HepG2 (cell line): ENCODE results near the gene THRB. TPM values are rescaled to one million over a fixed set of nuclear protein-coding genes. Genes with fewer than 3 reads are reported as not detected.

Experiments used
- ATAC-seq: fragments of 200-7000 bp; cut with Tn5 transposase; 3 replicates; pipeline ENCODE4 v1.9.1; 2020; ENCODE audit warnings: mild to moderate bottlenecking, moderate library complexity
- BruUV-seq: library from RNA; stranded (reverse); fragments of 400-500 nt; replicated peaks from 2 replicates; lab custom pipeline; 2021; lab: Mats Ljungman, UMichigan
- CTCF ChIA-PET: fragments of 300-600 bp; formaldehyde crosslinking; extraction: SDS; loops from one replicate; lab custom pipeline; 2021; ENCODE audit warnings: low total read pairs, inconsistent platforms, low intra/inter-chr PET ratio; lab: Yijun Ruan, JAX
- POLR2A ChIA-PET: fragments of 350-600 bp; sonication (Branson Sonifier 250); formaldehyde crosslinking; loops from one replicate; lab custom pipeline; 2020; ENCODE audit warnings: antibody characterized with exemption, inconsistent platforms; lab: Yijun Ruan, JAX
- DNase-seq: peaks from one replicate; pipeline ENCODE4 v3.0.0-alpha.2; 2015; ENCODE audit warnings: low spot score
- FAIRE-seq: peaks from 3 replicates; lab custom pipeline; 2011; peaks lifted over from hg19 to GRCh38; lab: Jason Lieb, UNC
- H2AFZ ChIP-seq: one replicate; pipeline ENCODE4 v1.6.1; 2011; ENCODE audit warnings: low read length, inconsistent platforms
- H3K27ac ChIP-seq: fragments of 300-600 bp; 3 replicates; pipeline ENCODE4 v1.8.0; 2011; ENCODE audit warnings: mixed run types, mild to moderate bottlenecking, mixed read lengths, low read length, inconsistent platforms; ENCODE audit not compliant: insufficient read depth; ENCODE audit errors: extremely low read length
- H3K27me3 ChIP-seq, 2 experiments: fragments of 200-600 bp in 1 of 2; 2 replicates in 1 of 2; 3 replicates in 1 of 2; pipeline versions ENCODE4 v1.6.0 to v1.8.0; 2011; ENCODE audit warnings: low read length in 2 of 2, mild to moderate bottlenecking in 2 of 2, moderate library complexity in 2 of 2, inconsistent platforms in 1 of 2; ENCODE audit not compliant: insufficient read depth in 2 of 2, control insufficient read depth in 1 of 2
- H3K36me3 ChIP-seq, 2 experiments: fragments of 200-600 bp in 1 of 2; replicated peaks in 1 of 2; 2 replicates in 1 of 2; 3 replicates in 1 of 2; pipeline versions ENCODE4 v1.5.1 to v1.8.0; 2011; ENCODE audit warnings: low read length in 2 of 2, inconsistent platforms in 1 of 2; ENCODE audit not compliant: insufficient read depth in 2 of 2, control insufficient read depth in 1 of 2
- H3K4me1 ChIP-seq: 2 replicates; pipeline ENCODE4 v1.5.1; 2012; ENCODE audit warnings: low read length, inconsistent platforms; ENCODE audit not compliant: insufficient read depth
- H3K4me2 ChIP-seq: 2 replicates; pipeline ENCODE4 v1.6.0; 2011; ENCODE audit warnings: low read depth, low read length, inconsistent platforms
- H3K4me3 ChIP-seq, 3 experiments: fragments of 200-600 bp in 1 of 3; sonication (generic), shearing (Covaris generic) in 1 of 3; replicated peaks in 1 of 3; 2 replicates each; pipeline ENCODE4 v1.5.1; 2011 to 2016; ENCODE audit warnings: low read length in 3 of 3, inconsistent platforms in 2 of 3, low read depth in 2 of 3, mild to moderate bottlenecking in 2 of 3, control low read depth in 1 of 3, mixed read lengths in 1 of 3; ENCODE audit not compliant: insufficient read depth in 1 of 3
- H3K79me2 ChIP-seq: one replicate; pipeline ENCODE4 v1.6.1; 2011; ENCODE audit warnings: low read length, inconsistent platforms; ENCODE audit not compliant: insufficient read depth
- H3K9ac ChIP-seq: 2 replicates; pipeline ENCODE4 v1.6.0; 2011; ENCODE audit warnings: mild to moderate bottlenecking, low read depth, low read length, inconsistent platforms; ENCODE audit not compliant: insufficient read depth
- H3K9me3 ChIP-seq: 2 replicates; pipeline ENCODE4 v1.5.1; 2012; ENCODE audit warnings: mild to moderate bottlenecking, low read length
- H4K20me1 ChIP-seq: 2 replicates; pipeline ENCODE4 v1.6.0; 2011; ENCODE audit warnings: inconsistent platforms, mild to moderate bottlenecking, low read length, moderate library complexity; ENCODE audit not compliant: insufficient read depth
- CCAR2 ChIP-seq: fragments of 200-400 bp; formaldehyde crosslinking; optimal IDR thresholded peaks from 2 replicates; pipeline ENCODE3; 2018; ENCODE audit warnings: low read depth, mild to moderate bottlenecking, low read length, moderate library complexity
- NKX3-1 ChIP-seq: sonication (generic); formaldehyde crosslinking; IDR thresholded peaks from 2 replicates; pipeline ENCODE4 v1.5.0; 2020; ENCODE audit warnings: missing genetic modification reagents
- RARG ChIP-seq: sonication (generic); formaldehyde crosslinking; IDR thresholded peaks from 2 replicates; pipeline ENCODE4 v1.4.0; 2020; ENCODE audit warnings: low read depth, mild to moderate bottlenecking, missing genetic modification reagents
- SP1 ChIP-seq, 2 experiments: fragments of 450-650 bp in 1 of 2; sonication (generic) in 1 of 2; formaldehyde crosslinking in 1 of 2; IDR thresholded peaks; 2 replicates each; pipeline versions ENCODE4 v1.4.0 to v1.6.1; 2016 to 2020; ENCODE audit warnings: missing genetic modification reagents in 1 of 2
- SP140L ChIP-seq: sonication (generic); formaldehyde crosslinking; IDR thresholded peaks from 2 replicates; pipeline ENCODE4 v1.4.0; 2020; ENCODE audit warnings: missing genetic modification reagents, borderline replicate concordance
- XRCC5 ChIP-seq: fragments of 200-400 bp; formaldehyde crosslinking; optimal IDR thresholded peaks from 2 replicates; pipeline ENCODE3; 2017; ENCODE audit warnings: mild to moderate bottlenecking, low read length
- ZNF20 ChIP-seq: sonication (generic); formaldehyde crosslinking; IDR thresholded peaks from 2 replicates; pipeline ENCODE4 v1.4.0; 2020; ENCODE audit warnings: mild to moderate bottlenecking, moderate library complexity, missing genetic modification reagents
- ZNF703 ChIP-seq: sonication (generic); formaldehyde crosslinking; IDR thresholded peaks from 2 replicates; pipeline ENCODE4 v1.5.1; 2020; ENCODE audit warnings: missing genetic modification reagents, mild to moderate bottlenecking, moderate library complexity, borderline replicate concordance
- WGBS: methylation state at CpG from one replicate; pipeline ENCODE4 v1.1.6; 2017; ENCODE audit warnings: low lambda C conversion rate; 5-methylcytosine and 5-hydroxymethylcytosine counted together
- in situ Hi-C: cut with HindIII; loops from 2 replicates; pipeline ENCODE4 v1.10.0; 2017; ENCODE audit warnings: low pct_unique_long_range_greater_than_20kb; ENCODE audit not compliant: extremely low pct_ligation_motif_present
- intact Hi-C: fragments of 100-400 bp; cut with micrococcal nuclease; formaldehyde crosslinking; loops from one replicate; pipeline ENCODE4 v1.10.0; 2022; ENCODE audit not compliant: unreplicated experiment
- polyA plus RNA-seq, 8 experiments: library from polyadenylated mRNA; depleted of rRNA in 3 of 8; stranded (reverse) in 7 of 8; unstranded in 1 of 8; fragments of >200 nt; fragmentation: Illumina TruSeq in 4 of 8; extraction: Trizol in 4 of 8; gene quantifications; 2 replicates each; pipeline versions ENCODE4 v1.2.1 to v1.2.3, GENCODE V29; 2011 to 2016; ENCODE audit warnings: low read depth in 4 of 8, missing spikeins in 1 of 8, mixed read lengths in 1 of 8; ENCODE audit not compliant: insufficient read depth in 1 of 8
- total RNA-seq, 5 experiments: library from RNA; depleted of rRNA; stranded (reverse); fragments of >200 nt; fragmentation: Illumina TruSeq; extraction: Trizol; gene quantifications; 2 replicates each; pipeline ENCODE4 v1.2.3, GENCODE V29; 2016; ENCODE audit warnings: low read depth in 1 of 5
- TF ChIP-seq, protein P1 (sequence below): sonication (generic); formaldehyde crosslinking; IDR thresholded peaks from 2 replicates; pipeline ENCODE4 v1.8.1; 2022; ENCODE audit warnings: mild to moderate bottlenecking, missing genetic modification reagents
- TF ChIP-seq, protein P2 (sequence below): sonication (generic); formaldehyde crosslinking; IDR thresholded peaks from 2 replicates; pipeline ENCODE4 v1.5.1; 2020; ENCODE audit warnings: mild to moderate bottlenecking, missing genetic modification reagents, borderline replicate concordance
- TF ChIP-seq, protein P3 (sequence below): sonication (generic); formaldehyde crosslinking; IDR thresholded peaks from 2 replicates; pipeline ENCODE4 v1.9.0; 2021; ENCODE audit warnings: missing genetic modification reagents, mild to moderate bottlenecking, borderline replicate concordance
- TF ChIP-seq, protein P4 (sequence below): IDR thresholded peaks from 2 replicates; pipeline ENCODE4 v1.6.1; 2016

Gene THRB
- total and polyA plus RNA-seq, 2 of the 13 experiments (the other 11 are each of a cell fraction or from before 2014, with no cell fraction given), result 4.7 to 22.7 TPM

DNA sequence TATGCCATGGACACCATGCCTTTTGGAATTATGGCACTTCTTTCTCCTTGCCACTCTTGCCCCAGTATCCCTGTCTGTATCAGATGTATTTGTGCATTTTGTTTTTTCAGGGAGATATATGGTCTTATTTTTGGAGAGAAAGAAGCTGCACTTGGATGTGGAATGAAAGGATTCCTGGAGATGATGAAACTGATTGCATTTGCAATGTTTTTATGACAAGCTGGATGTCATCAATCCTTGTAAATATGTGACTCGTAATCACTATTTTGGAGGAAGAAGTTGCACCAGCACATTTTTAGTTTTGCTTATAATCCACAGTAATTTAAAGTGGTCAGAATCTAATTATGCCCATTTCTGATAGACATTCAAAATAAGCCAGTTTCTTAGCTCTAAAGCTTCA is 384.6 kb downstream of the THRB start:
- no peaks in the 10 kb centered on the region for H3K79me2 ChIP-seq
- ChIA-PET POLR2A (no interaction called here), CTCF (no interaction called here)
- DNase-seq (no peak), ATAC-seq (no peak), FAIRE-seq (no peak)
- no peak overlapping the region for H3K27ac ChIP-seq
- 4% methylated on average over 1 of the region's 1 CpG for WGBS
- peaks cover 0 to 5% of the 10 kb centered on the region in 2 experiments; a peak in 1 of 5 replicates for H3K27me3 ChIP-seq
- TF ChIP-seq CCAR2 (no peak), SP140L (CRISPR knock-in tag) (no peak), SP1 (IDR thresholded peaks at IDR 0.05) (no peak), SP1 (CRISPR knock-in tag; IDR thresholded peaks at IDR 0.05) (no peak), RARG (CRISPR knock-in tag) (no peak), NKX3-1 (CRISPR knock-in tag) (no peak), XRCC5 (no peak), ZNF20 (CRISPR knock-in tag) (no peak), ZNF703 (CRISPR knock-in tag) (no peak)
- TF ChIP-seq, protein P1, sequence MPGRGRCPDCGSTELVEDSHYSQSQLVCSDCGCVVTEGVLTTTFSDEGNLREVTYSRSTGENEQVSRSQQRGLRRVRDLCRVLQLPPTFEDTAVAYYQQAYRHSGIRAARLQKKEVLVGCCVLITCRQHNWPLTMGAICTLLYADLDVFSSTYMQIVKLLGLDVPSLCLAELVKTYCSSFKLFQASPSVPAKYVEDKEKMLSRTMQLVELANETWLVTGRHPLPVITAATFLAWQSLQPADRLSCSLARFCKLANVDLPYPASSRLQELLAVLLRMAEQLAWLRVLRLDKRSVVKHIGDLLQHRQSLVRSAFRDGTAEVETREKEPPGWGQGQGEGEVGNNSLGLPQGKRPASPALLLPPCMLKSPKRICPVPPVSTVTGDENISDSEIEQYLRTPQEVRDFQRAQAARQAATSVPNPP, result no peak
- TF ChIP-seq, protein P2, sequence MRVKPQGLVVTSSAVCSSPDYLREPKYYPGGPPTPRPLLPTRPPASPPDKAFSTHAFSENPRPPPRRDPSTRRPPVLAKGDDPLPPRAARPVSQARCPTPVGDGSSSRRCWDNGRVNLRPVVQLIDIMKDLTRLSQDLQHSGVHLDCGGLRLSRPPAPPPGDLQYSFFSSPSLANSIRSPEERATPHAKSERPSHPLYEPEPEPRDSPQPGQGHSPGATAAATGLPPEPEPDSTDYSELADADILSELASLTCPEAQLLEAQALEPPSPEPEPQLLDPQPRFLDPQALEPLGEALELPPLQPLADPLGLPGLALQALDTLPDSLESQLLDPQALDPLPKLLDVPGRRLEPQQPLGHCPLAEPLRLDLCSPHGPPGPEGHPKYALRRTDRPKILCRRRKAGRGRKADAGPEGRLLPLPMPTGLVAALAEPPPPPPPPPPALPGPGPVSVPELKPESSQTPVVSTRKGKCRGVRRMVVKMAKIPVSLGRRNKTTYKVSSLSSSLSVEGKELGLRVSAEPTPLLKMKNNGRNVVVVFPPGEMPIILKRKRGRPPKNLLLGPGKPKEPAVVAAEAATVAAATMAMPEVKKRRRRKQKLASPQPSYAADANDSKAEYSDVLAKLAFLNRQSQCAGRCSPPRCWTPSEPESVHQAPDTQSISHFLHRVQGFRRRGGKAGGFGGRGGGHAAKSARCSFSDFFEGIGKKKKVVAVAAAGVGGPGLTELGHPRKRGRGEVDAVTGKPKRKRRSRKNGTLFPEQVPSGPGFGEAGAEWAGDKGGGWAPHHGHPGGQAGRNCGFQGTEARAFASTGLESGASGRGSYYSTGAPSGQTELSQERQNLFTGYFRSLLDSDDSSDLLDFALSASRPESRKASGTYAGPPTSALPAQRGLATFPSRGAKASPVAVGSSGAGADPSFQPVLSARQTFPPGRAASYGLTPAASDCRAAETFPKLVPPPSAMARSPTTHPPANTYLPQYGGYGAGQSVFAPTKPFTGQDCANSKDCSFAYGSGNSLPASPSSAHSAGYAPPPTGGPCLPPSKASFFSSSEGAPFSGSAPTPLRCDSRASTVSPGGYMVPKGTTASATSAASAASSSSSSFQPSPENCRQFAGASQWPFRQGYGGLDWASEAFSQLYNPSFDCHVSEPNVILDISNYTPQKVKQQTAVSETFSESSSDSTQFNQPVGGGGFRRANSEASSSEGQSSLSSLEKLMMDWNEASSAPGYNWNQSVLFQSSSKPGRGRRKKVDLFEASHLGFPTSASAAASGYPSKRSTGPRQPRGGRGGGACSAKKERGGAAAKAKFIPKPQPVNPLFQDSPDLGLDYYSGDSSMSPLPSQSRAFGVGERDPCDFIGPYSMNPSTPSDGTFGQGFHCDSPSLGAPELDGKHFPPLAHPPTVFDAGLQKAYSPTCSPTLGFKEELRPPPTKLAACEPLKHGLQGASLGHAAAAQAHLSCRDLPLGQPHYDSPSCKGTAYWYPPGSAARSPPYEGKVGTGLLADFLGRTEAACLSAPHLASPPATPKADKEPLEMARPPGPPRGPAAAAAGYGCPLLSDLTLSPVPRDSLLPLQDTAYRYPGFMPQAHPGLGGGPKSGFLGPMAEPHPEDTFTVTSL (CRISPR knock-in tag), result no peak
- TF ChIP-seq, protein P3, sequence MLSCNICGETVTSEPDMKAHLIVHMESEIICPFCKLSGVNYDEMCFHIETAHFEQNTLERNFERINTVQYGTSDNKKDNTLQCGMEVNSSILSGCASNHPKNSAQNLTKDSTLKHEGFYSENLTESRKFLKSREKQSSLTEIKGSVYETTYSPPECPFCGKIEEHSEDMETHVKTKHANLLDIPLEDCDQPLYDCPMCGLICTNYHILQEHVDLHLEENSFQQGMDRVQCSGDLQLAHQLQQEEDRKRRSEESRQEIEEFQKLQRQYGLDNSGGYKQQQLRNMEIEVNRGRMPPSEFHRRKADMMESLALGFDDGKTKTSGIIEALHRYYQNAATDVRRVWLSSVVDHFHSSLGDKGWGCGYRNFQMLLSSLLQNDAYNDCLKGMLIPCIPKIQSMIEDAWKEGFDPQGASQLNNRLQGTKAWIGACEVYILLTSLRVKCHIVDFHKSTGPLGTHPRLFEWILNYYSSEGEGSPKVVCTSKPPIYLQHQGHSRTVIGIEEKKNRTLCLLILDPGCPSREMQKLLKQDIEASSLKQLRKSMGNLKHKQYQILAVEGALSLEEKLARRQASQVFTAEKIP (CRISPR knock-in tag), result no peak
- TF ChIP-seq, protein P4, sequence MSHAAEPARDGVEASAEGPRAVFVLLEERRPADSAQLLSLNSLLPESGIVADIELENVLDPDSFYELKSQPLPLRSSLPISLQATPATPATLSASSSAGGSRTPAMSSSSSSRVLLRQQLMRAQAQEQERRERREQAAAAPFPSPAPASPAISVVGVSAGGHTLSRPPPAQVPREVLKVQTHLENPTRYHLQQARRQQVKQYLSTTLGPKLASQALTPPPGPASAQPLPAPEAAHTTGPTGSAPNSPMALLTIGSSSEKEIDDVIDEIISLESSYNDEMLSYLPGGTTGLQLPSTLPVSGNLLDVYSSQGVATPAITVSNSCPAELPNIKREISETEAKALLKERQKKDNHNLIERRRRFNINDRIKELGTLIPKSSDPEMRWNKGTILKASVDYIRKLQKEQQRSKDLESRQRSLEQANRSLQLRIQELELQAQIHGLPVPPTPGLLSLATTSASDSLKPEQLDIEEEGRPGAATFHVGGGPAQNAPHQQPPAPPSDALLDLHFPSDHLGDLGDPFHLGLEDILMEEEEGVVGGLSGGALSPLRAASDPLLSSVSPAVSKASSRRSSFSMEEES (CRISPR knock-in tag), result no peak
- H3K9me3 ChIP-seq, result no peaks in the 10 kb centered on the region
- H3K4me1 ChIP-seq, result no peaks in the 10 kb centered on the region
- no peak overlapping the region for H3K4me2 ChIP-seq
- no peaks in the 10 kb centered on the region for H3K36me3 ChIP-seq
- no peak overlapping the region for H2AFZ ChIP-seq
- no TSS peak for BruUV-seq
- intact Hi-C loops, result no loop called here
- no peak overlapping the region for H3K4me3 ChIP-seq
- no peaks in the 10 kb centered on the region for H4K20me1 ChIP-seq
- H3K9ac ChIP-seq, result no peak overlapping the region
- in situ Hi-C loops, result no loop called here
